SK-N-SH (cell line): ENCODE measurements around the gene ZNF689. TPM values are rescaled to one million over a fixed set of nuclear protein-coding genes. Genes with fewer than 3 reads are reported as not detected.

ENCODE experiments used
- CTCF ChIA-PET: fragments of 300-600, 350-600 bp; formaldehyde crosslinking; extraction: SDS; loops from one replicate; lab custom pipeline; 2021; lab: Yijun Ruan, JAX
- POLR2A ChIA-PET: fragments of 350-600 bp; sonication (Branson Sonifier 250); formaldehyde crosslinking; extraction: SDS; loops from one replicate; lab custom pipeline; 2020; ENCODE audit warnings: antibody characterized with exemption, inconsistent platforms; lab: Yijun Ruan, JAX
- DNase-seq: peaks from one replicate; pipeline ENCODE4 v3.0.0; 2012
- H2AFZ ChIP-seq: fragments of 200-600 bp; sonication (generic); 2 replicates; pipeline ENCODE4 v1.8.1; 2016; ENCODE audit warnings: antibody characterized with exemption, mild to moderate bottlenecking, low read depth
- H3F3A ChIP-seq: fragments of 200-600 bp; sonication (generic); replicated peaks from 2 replicates; pipeline ENCODE3; 2016; ENCODE audit warnings: antibody characterized with exemption, mild to moderate bottlenecking; ENCODE audit not compliant: insufficient read depth
- H3K27ac ChIP-seq, 2 experiments: fragments of 200-500 bp in 1 of 2; fragments of 200-600 bp in 1 of 2; sonication (Bioruptor generic) in 1 of 2; sonication (generic), shearing (Covaris generic) in 1 of 2; 2 replicates each; pipeline versions ENCODE4 v1.5.1 to v1.6.1; 2014 to 2016; ENCODE audit warnings: low read depth in 2 of 2, inconsistent platforms in 1 of 2, low read length in 1 of 2, mild to moderate bottlenecking in 1 of 2, mixed read lengths in 1 of 2
- H3K27me3 ChIP-seq: fragments of 200-600 bp; sonication (generic), shearing (Covaris generic); 2 replicates; pipeline ENCODE4 v1.6.1; 2016; ENCODE audit warnings: mixed run types; ENCODE audit not compliant: insufficient read depth
- H3K36me3 ChIP-seq, 2 experiments: fragments of 200-500 bp in 1 of 2; fragments of 200-600 bp in 1 of 2; sonication (Bioruptor generic) in 1 of 2; sonication (generic) in 1 of 2; replicated peaks in 1 of 2; 2 replicates each; pipeline versions ENCODE3 to v1.5.1; 2014 to 2016; ENCODE audit warnings: low read length in 1 of 2, mild to moderate bottlenecking in 1 of 2; ENCODE audit not compliant: insufficient read depth in 2 of 2, control insufficient read depth in 1 of 2
- H3K4me1 ChIP-seq, 2 experiments: fragments of 200-500 bp in 1 of 2; fragments of 200-600 bp in 1 of 2; sonication (Bioruptor generic) in 1 of 2; sonication (generic), shearing (Covaris generic) in 1 of 2; 2 replicates each; pipeline versions ENCODE4 v1.5.1 to v1.6.1; 2014 to 2016; ENCODE audit warnings: low read depth in 1 of 2, low read length in 1 of 2, mixed run types in 1 of 2; ENCODE audit not compliant: insufficient read depth in 2 of 2, control insufficient read depth in 1 of 2
- H3K4me2 ChIP-seq: fragments of 200-600 bp; sonication (generic), shearing (Covaris generic); 2 replicates; pipeline ENCODE4 v1.6.1; 2017; ENCODE audit warnings: mixed run types
- H3K4me3 ChIP-seq, 2 experiments: fragments of 200-500 bp in 1 of 2; fragments of 200-600 bp in 1 of 2; sonication (Bioruptor generic) in 1 of 2; sonication (generic), shearing (Covaris generic) in 1 of 2; 2 replicates each; pipeline versions ENCODE4 v1.5.1 to v1.8.1; 2014 to 2016; ENCODE audit warnings: low read depth in 2 of 2, inconsistent platforms in 1 of 2, low read length in 1 of 2, mild to moderate bottlenecking in 1 of 2, mixed read lengths in 1 of 2, moderate library complexity in 1 of 2
- H3K79me2 ChIP-seq: fragments of 200-600 bp; sonication (generic); 2 replicates; pipeline ENCODE4 v1.8.1; 2017; ENCODE audit warnings: mild to moderate bottlenecking; ENCODE audit not compliant: insufficient read depth
- H3K9ac ChIP-seq: fragments of 200-600 bp; sonication (generic); 2 replicates; pipeline ENCODE4 v1.6.1; 2017; ENCODE audit warnings: mixed run types
- H3K9me2 ChIP-seq: fragments of 200-600 bp; sonication (generic); 2 replicates; pipeline ENCODE4 v1.6.1; 2017; ENCODE audit warnings: mixed run types
- H3K9me3 ChIP-seq: fragments of 200-600 bp; sonication (generic); 2 replicates; pipeline ENCODE4 v1.6.1; 2017; ENCODE audit warnings: mixed run types, mild to moderate bottlenecking, moderate library complexity
- H4K20me1 ChIP-seq: fragments of 200-600 bp; sonication (generic); 2 replicates; pipeline ENCODE4 v1.6.1; 2017; ENCODE audit warnings: mild to moderate bottlenecking, mixed run types; ENCODE audit not compliant: insufficient read depth
- CHD2 ChIP-seq: fragments of 150-350 bp; IDR thresholded peaks from 2 replicates; pipeline ENCODE4 v1.6.1; 2018; ENCODE audit warnings: low read length; ENCODE audit not compliant: partially characterized antibody
- ELF1 ChIP-seq: IDR thresholded peaks from 2 replicates; pipeline ENCODE4 v1.4.0; 2012
- EP300 ChIP-seq, 2 experiments: IDR thresholded peaks; 2 replicates each; pipeline versions ENCODE4 v1.4.0 to v1.6.1; 2012; ENCODE audit warnings: borderline replicate concordance in 1 of 2, low read depth in 1 of 2, low read length in 1 of 2
- EZH2phosphoT487 ChIP-seq: fragments of 200-600 bp; sonication (generic); IDR thresholded peaks from 2 replicates; pipeline ENCODE4 v1.6.1; 2017; ENCODE audit warnings: low read depth, mixed run types, mild to moderate bottlenecking, antibody characterized with exemption, moderate library complexity, borderline replicate concordance
- FOXM1 ChIP-seq: IDR thresholded peaks from 2 replicates; pipeline ENCODE4 v1.4.0; 2012; ENCODE audit warnings: low read depth, mild to moderate bottlenecking
- GABPA ChIP-seq: IDR thresholded peaks from 2 replicates; pipeline ENCODE4 v1.4.0; 2012; ENCODE audit warnings: low read depth, mild to moderate bottlenecking
- GATA2 ChIP-seq: sonication (generic); formaldehyde crosslinking; IDR thresholded peaks from 2 replicates; pipeline ENCODE4 v1.5.0; 2020; ENCODE audit warnings: mild to moderate bottlenecking, missing genetic modification reagents
- JUND ChIP-seq: IDR thresholded peaks from 2 replicates; pipeline ENCODE4 v1.4.0; 2012
- MAX ChIP-seq: IDR thresholded peaks from 2 replicates; pipeline ENCODE4 v1.4.0; 2012; ENCODE audit warnings: low read depth
- NFIC ChIP-seq: IDR thresholded peaks from 2 replicates; pipeline ENCODE4 v1.4.0; 2012; ENCODE audit warnings: borderline replicate concordance
- PBX3 ChIP-seq: IDR thresholded peaks from 2 replicates; pipeline ENCODE4; 2012
- RAD21 ChIP-seq: IDR thresholded peaks from 2 replicates; pipeline ENCODE4 v1.6.1; 2012; ENCODE audit warnings: mild to moderate bottlenecking, low read length
- REST ChIP-seq: IDR thresholded peaks from 2 replicates; pipeline ENCODE4 v1.6.1; 2012; ENCODE audit warnings: mild to moderate bottlenecking, low read depth, low read length, moderate library complexity
- SMC3 ChIP-seq: IDR thresholded peaks from 2 replicates; pipeline ENCODE4 v1.6.1; 2012; ENCODE audit warnings: low read depth, low read length, improper control_type of control experiment
- TAF1 ChIP-seq: IDR thresholded peaks from 2 replicates; pipeline ENCODE4 v1.6.1; 2012; ENCODE audit warnings: low read depth, mild to moderate bottlenecking, low read length, moderate library complexity, borderline replicate concordance
- TEAD4 ChIP-seq: IDR thresholded peaks from 2 replicates; pipeline ENCODE4 v1.4.0; 2012; ENCODE audit warnings: mild to moderate bottlenecking, borderline replicate concordance; ENCODE audit not compliant: insufficient read depth
- USF2 ChIP-seq: fragments of 150-350 bp; IDR thresholded peaks from 2 replicates; pipeline ENCODE4 v1.6.1; 2017; ENCODE audit warnings: antibody characterized with exemption, low read length, low read depth, borderline replicate concordance
- YY1 ChIP-seq: IDR thresholded peaks from 2 replicates; pipeline ENCODE4 v1.4.0; 2012; ENCODE audit warnings: low read depth, mild to moderate bottlenecking
- WGBS: methylation state at CpG from one replicate; pipeline ENCODE4 v1.1.6; 2017; ENCODE audit warnings: low lambda C conversion rate; 5-methylcytosine and 5-hydroxymethylcytosine counted together
- polyA plus RNA-seq, 3 experiments: library from polyadenylated mRNA; depleted of rRNA; stranded (reverse); fragments of >200 nt; gene quantifications; 2 replicates each; pipeline ENCODE4 v1.2.3, GENCODE V29; 2012

ZNF689 gene
- polyA plus RNA-seq, 1 of the 3 experiments (the other 2 are of a cell fraction): 2.9 TPM

GRCh38 chr16:30565526-30565925, 44.7 kb downstream of the ZNF689 start (continued):
- TF ChIP-seq TEAD4 (no peak), NFIC (no peak)
- TF ChIP-seq, all 33 proteins: peak for 0

GRCh38 chr16:30562021-30562420, 48.2 kb downstream of the ZNF689 start:
- POLR2A ChIA-PET: interaction anchor here (0.6 to 1.8 kb wide), 2 partner anchors 10 to 26 kb away, joined by 3 to 8 read pairs; partner anchors contain the start of gene ZNF688

GRCh38 chr16:30561089-30561816, 48.9 kb downstream of the ZNF689 start:
- no peak overlapping the region for H3K9ac ChIP-seq
- H3K36me3 ChIP-seq: no peaks in the 10 kb centered on the region
- peaks cover 16% of the 10 kb centered on the region for H3K79me2 ChIP-seq
- H2AFZ ChIP-seq: no peak overlapping the region
- 89% methylated on average over 46 of the region's 46 CpGs for WGBS
- no peak overlapping the region for H3K4me3 ChIP-seq
- ChIA-PET POLR2A (interaction anchor here (1.8 kb wide), 1 partner anchor 10 kb away, joined by 8 read pairs; the partner anchor contains the start of gene ZNF688), CTCF (interaction anchor here (0.8 kb wide), 1 partner anchor 29 kb away, joined by 3 read pairs; no protein-coding TSS in a partner anchor)
- no peaks in the 10 kb centered on the region for H3K9me2 ChIP-seq
- H3K27ac ChIP-seq: no peak overlapping the region
- H4K20me1 ChIP-seq: no peaks in the 10 kb centered on the region
- H3K4me1 ChIP-seq: peaks cover 0 to 3% of the 10 kb centered on the region in 2 experiments; a peak in 1 of 4 replicates
- peaks cover 9% of the 10 kb centered on the region for H3F3A ChIP-seq
- no peaks in the 10 kb centered on the region for H3K27me3 ChIP-seq
- no peaks in the 10 kb centered on the region for H3K9me3 ChIP-seq
- no peak for DNase-seq
- H3K4me2 ChIP-seq: no peak overlapping the region
- no peak for TF ChIP-seq SMC3
- no peak for TF ChIP-seq REST
- TF ChIP-seq TAF1: no peak
- TF ChIP-seq EP300 (IDR thresholded peaks at IDR 0.05; ENCODE audit: borderline replicate concordance in 1 of 2, low read depth in 1 of 2, low read length in 1 of 2): no peak
- no peak for TF ChIP-seq RAD21
- TF ChIP-seq TEAD4: no peak
- TF ChIP-seq YY1: no peak
- TF ChIP-seq JUND: no peak
- TF ChIP-seq GATA2 (CRISPR knock-in tag): no peak
- TF ChIP-seq ELF1: no peak
- no peak for TF ChIP-seq CHD2
- TF ChIP-seq PBX3: no peak
- no peak for TF ChIP-seq USF2
- no peak for TF ChIP-seq MAX
- no peak for TF ChIP-seq EZH2phosphoT487

More at GRCh38 chr16:30562021-30562420, 48.2 kb downstream of the ZNF689 start:
- TF ChIP-seq CHD2 (no peak), NFIC (no peak), FOXM1 (no peak), RAD21 (no peak), GABPA (no peak)
- Histone ChIP-seq H3K4me2 (no peak overlapping the region), H3F3A (peaks cover 9% of the 10 kb centered on the region), H3K4me1 (peaks cover 0 to 3% of the 10 kb centered on the region in 2 experiments; a peak in 1 of 4 replicates), H3K4me3 (no peak overlapping the region), H3K27ac (no peak overlapping the region), H3K9me2 (no peaks in the 10 kb centered on the region), H2AFZ (no peak overlapping the region), H3K9me3 (no peaks in the 10 kb centered on the region), H4K20me1 (no peaks in the 10 kb centered on the region), H3K9ac (no peak overlapping the region), H3K27me3 (no peaks in the 10 kb centered on the region), H3K79me2 (peaks cover 8% of the 10 kb centered on the region), H3K36me3 (no peaks in the 10 kb centered on the region)
- no peak for DNase-seq
- CTCF ChIA-PET: interaction anchor here (0.8 kb wide), 1 partner anchor 30 kb away, joined by 3 read pairs; no protein-coding TSS in a partner anchor
- 96% methylated on average over 14 of the region's 14 CpGs for WGBS
